ENCODE measurements around the gene PLEKHA3.
"Not testable (repeated sequence)": the region's sequence is repeated elsewhere in the genome, so short reads cannot be mapped to it uniquely, and the experiment has no call there.

Gene PLEKHA3

GRCh38 chr2:178479275-178479616, 1.0 kb upstream of the PLEKHA3 start:
- no peak for DNase-seq

DNA sequence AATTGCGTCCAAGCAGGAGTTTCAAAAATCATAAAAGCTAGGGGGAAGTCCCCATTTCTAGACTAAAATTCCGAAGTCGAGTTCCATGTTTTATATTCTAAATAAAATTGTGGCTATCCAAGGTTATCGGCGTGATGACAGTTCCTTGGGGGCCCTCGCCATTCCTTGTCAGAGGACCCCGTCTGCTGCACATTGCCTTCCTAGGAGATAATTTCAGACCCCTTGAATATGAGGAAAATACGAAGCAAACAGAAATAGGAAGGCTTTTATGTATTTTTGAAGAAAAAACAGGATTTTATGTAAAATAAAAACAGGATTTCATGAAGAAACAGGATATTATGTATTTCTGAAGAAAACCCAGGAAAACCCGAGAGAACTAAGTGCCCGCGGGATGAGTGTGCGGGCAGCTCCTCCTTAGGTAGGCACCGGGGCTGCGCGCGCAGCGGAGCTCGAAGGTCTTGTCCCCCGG, 465 bp upstream of the PLEKHA3 start:
- no peak for DNase-seq

GRCh38 chr2:178482437-178482836, 2.2 kb downstream of the PLEKHA3 start:
- no peak for DNase-seq

DNA sequence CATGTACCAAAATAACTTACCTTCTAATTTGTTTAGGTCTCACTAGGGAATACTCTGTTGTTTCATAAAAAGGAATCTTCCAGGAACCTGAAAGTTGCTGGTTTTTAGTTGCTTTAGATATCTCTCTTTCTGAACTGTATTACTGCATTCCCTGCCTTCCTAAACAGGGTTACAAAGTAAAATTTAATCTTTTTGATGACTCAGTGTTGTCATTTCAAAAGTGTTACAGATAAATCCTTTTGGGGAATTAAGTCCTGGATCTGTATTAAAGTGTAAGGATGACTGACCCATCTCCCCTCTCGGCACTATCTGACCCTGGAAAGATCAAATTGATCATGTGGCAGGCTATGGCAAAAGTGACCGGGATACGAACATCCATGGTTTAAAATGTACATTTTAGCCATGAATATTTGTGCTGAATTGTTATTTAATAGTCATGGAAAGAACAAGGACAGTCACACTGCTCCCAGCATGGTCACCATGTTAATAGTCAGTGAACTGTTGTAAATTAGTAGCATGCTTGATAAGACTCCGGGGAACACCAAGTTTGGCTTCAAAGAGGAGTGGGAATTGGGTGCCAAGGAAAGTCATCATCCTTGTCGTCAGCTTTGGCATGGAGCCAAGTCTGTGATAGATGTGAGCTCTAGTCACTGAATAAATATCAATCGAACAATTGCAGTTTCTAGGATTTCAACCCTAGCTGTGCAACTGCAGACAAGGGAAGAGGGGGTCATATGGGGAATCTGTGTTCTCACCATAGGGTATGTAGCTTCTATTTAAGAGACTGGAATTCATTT, 4.2 kb downstream of the PLEKHA3 start:
- DNase-seq, result no peak

DNA sequence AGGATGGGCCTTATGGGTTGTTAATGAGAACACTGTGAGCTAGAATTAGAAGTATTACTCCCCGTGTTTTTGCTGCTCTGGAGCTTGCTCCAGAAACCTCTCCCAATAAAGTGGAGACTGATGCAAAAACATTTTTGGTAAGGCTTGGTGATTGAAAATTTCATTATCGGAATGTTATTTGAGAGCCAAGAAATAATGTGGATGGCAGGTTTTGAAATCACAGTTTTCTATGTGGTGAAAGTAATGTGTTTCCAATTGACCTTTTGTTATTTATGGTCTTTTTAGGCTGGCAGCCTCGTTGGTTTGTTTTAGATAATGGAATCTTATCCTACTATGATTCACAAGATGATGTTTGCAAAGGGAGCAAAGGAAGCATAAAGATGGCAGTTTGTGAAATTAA, 5.1 kb downstream of the PLEKHA3 start:
- no peak for DNase-seq

DNA sequence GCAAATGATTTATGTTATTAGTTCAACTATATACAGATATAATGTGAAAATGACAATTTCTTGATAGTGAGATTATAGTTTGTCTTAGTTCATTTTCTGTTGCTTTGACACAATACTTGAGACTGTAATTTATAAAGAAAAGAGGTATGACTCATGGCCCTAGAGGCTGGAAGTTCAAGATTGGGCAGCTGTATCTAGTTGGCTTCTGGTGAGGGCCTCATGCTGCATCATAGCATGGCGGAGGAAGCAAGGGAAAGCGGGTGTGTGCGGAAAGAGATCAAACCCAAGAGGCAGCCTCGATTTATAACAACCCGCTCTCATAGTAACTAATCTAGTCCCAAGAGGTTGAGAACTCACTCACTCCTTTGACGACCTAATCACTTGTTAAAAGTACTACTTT, 11.4 kb downstream of the PLEKHA3 start:
- no peak for DNase-seq

GRCh38 chr2:178496049-178496448, 15.8 kb downstream of the PLEKHA3 start:
- DNase-seq, result no peak

DNA sequence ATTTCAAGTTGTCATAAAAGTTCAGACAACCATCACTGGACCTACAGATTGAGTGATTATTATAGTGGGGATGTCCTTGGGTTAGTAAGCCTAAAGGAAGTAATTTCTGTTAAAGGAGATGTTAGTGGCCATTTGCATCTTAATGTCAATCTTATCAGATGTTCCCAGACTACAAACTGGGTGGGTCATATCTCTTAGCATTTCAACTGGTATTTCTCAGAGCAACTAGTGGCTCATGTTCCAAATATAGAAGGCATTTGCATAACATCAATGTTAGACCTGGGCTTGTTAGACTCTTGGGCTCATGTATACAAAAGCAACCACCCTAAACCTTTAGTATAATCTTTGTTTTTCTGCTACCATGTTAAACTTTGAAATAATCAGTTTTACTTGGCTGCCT, 17.9 kb downstream of the PLEKHA3 start:
- DNase-seq, result no peak

DNA sequence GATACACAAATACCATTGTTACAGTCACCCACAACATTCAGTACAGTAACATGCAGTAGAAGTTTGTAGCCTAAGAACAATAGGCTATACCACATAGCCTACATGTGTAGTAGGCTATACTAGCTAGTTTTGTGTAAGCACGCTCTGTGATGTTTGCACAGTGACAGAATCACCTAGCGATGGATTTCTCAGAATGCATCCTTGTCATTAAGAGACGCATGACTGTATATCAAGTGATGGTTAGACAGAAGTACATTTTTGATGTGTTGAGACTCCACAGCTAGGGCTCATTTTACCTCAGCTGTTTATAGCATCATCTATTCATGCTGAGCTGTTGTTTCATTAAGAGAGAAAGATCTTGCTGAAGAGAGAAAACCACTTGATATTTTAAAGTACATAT, 19.4 kb downstream of the PLEKHA3 start:
- no peak for DNase-seq

GRCh38 chr2:178502751-178503150, 22.5 kb downstream of the PLEKHA3 start:
- DNase-seq, result no peak

- no peak for DNase-seq
Observed at GRCh38 chr2:178506101-178506500, 25.8 kb downstream of the PLEKHA3 start.

GRCh38 chr2:178506524-178506923, 26.3 kb downstream of the PLEKHA3 start:
- no peak for DNase-seq

DNA sequence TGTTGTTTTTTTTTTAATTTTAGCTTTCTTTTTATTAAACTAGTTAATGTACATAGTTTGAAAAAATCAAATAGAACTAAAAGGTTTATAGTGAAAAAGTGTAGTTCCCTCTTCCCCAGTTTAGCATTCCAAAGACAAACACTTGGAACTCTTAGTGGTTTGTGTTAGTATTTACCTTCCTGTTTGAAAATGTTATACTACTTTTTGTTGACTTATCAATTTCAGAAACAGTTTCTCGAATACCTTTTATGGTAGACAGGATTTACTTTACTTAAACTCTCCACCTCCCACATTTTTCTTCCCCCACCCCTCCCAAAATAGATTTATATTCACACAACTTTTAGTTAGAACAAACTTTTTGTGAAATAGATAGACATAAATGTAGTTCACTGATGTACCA, 26.7 kb downstream of the PLEKHA3 start:
- no peak for DNase-seq

DNA sequence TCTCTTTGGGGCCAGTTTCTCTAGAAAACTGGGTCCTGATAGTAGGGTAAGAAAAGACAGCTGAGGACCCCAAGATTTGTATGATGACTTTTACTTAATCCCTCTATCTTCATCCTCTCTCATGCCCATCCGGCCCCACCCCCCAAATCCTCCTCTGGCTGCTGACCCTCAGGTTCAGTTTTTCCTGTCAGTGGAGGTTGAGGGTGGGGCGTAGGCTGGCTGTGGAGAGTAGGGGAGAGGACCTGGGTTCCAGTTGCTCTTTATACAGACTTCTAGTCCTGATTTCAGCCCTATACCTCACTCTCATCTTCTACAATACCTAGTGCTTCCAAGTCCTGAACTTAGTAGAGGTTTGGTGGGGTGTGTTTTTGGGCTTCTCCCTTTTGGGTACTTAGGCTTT, 28.4 kb downstream of the PLEKHA3 start:
- no peak for DNase-seq

DNA sequence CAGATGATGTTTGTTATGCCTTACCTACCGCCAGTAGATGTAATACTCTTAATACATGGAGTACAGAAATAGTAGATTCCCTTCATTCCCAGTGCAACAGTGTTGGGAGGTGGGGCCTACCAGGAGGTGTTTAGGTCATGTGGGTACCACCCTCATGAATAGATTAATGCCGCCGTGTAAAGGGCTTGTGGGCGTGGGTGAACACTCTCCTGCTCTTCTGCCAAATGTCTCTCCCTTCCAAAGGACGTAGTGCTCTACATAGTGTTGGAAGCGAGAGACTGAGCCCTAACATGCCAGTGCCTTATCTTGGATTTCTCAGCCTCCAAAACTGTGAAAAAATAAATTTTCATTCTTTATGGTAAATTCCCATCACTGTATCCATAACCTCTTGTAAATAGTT, 30.1 kb downstream of the PLEKHA3 start:
- DNase-seq, result no peak

DNA sequence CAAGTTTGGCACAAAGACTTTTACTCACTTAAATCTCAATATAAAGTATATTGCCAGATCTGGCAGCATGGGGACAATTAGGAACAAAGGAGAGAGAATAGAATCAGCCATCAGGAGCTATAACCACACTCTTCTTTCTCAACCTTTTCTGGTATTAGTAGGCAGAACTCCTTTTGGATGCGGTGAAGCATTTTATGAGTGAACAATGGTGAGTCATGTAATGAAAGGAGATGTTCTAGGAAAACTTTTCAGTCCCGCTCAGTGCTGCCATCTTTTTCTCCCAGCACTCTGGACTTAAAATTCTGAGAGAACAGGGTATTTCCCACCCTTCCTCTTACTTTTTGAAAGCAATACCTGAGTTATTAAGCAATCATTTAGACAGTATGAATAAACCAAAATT, 32.2 kb downstream of the PLEKHA3 start:
- no peak for DNase-seq

GRCh38 chr2:178513876-178514275, 33.6 kb downstream of the PLEKHA3 start:
- DNase-seq, result no peak

DNA sequence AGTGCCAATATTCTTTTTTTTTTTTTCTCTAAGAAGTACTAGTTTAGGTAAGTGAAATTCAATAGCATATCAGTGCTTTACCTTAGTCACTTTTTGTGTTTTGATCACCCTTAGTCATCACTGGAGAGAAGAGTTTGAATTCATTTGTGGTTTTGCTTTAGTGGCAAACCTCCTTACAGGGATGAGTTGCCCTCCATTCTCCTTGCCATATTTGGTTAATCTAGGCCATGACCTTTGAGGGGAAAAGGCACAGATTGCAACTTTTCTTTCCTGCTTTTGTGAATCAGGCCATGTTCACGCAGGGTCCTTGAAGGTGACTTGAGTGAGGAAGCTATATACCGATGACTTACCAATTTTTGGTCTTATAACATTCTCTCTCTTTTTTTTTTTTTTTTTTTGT, 34.4 kb downstream of the PLEKHA3 start:
- peak; percentile 58 for DNase-seq

- DNase-seq, result no peak
Observed at GRCh38 chr2:178517496-178517895, 37.2 kb downstream of the PLEKHA3 start.

DNA sequence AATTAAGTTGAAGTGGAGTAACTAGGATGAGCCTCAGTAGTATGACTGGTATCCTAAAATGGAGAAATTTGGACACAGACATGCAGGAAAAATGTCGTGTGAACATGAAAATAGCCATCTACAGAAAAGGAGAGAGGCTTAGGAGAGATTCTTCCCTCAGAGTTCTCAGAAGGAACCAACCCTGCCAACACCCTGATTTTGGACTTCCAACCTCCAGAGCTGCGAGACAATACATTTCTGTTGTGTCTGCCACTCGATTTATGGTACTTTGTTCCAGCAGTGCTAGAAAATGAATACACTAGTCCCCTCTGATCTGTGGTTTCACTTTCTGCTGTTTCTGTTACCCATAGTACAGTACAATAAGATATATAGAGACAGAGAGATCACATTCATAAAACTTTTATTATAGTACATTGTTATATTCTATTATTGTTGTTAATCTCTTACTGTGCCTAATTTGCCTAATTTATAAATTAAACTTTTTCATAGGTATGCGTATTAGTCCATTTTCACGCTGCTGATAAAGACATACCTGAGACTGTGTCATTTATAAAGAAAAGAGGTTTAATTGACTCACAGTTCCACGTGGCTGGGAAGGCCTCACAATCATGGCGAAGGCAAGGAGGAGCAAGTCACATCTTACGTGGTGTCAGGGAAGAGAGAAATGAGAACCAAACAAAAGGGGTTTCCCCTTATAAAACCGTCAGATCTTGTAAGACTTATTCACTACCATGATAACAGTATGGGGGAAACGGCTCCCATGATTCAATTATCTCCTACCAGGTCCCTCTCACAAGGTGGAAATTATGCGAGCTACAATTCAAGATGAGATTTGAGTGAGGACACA, 41.3 kb downstream of the PLEKHA3 start:
- DNase-seq, result peak; percentile 47

DNA sequence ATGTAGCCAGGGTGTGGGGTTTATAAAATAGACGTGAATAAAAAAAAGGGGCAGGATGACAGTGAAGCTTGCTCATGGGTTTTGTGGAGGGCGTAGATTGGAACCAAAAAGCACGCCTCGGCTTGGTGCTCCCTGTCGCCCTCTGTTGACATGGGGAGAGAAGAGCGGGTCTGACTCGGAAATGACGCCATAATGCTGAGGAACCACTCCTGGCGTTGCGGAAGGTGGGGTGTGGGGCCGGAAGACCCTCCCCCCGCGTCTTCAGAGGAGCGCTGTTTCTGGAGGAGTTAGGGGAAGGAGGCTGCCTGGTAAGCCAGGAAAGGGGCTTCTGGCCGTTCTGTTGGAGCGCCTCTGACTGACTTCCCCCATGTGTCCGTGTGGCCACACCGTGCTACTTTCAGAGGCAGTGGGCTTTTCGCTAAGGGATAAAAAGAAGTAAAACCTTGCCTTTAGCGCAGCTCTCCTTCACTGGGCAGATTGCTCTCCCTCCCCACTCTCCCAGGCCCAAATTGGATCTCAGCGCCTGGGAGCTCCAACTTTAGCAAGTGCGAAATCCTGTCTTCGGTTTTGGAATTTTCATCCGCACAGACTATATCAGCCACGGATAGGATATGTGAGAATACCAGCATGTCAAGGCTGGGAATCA, 42.8 kb downstream of the PLEKHA3 start:
- peak; percentile 85 for DNase-seq

GRCh38 chr2:178523596-178524134, 43.4 kb downstream of the PLEKHA3 start:
- no peak for DNase-seq

GRCh38 chr2:178525010-178525409, 44.8 kb downstream of the PLEKHA3 start:
- not testable (repeated sequence) for DNase-seq

Data from stimulated activated CD4-positive, alpha-beta T cell treated with anti-CD3 and anti-CD28 coated beads, Interleukin-4, amount 100 ng/mL, for 24 hours (primary cell).